WERI-Rb-1 (cell line): ENCODE results near the gene FRZB.
"Not testable (repeated sequence)": the region's sequence is repeated elsewhere in the genome, so short reads cannot be mapped to it uniquely, and the experiment has no call there.

Source experiments
- DNase-seq: peaks from one replicate; pipeline ENCODE4 v3.0.0-alpha.2; 2020
- H3K27ac ChIP-seq: fragments of 250-450 bp; sonication (Bioruptor Pico); 2 replicates; pipeline ENCODE4 v1.5.1; 2020; ENCODE audit warnings: mild to moderate bottlenecking, moderate library complexity
- H3K27me3 ChIP-seq: fragments of 250-450 bp; sonication (Bioruptor Pico); 2 replicates; pipeline ENCODE4 v1.5.1; 2021; ENCODE audit warnings: mild to moderate bottlenecking, low read depth, moderate library complexity; ENCODE audit not compliant: insufficient read depth, severe bottlenecking
- H3K36me3 ChIP-seq: fragments of 250-450 bp; sonication (Bioruptor Pico); 2 replicates; pipeline ENCODE4 v1.5.1; 2020; ENCODE audit warnings: mild to moderate bottlenecking, moderate library complexity
- H3K4me3 ChIP-seq: 2 replicates; pipeline ENCODE4 v1.5.1; 2011; ENCODE audit warnings: low read depth, mild to moderate bottlenecking, control low read depth, low read length
- H3K9me3 ChIP-seq: fragments of 250-450 bp; sonication (Bioruptor Pico); 2 replicates; pipeline ENCODE4 v1.5.1; 2021; ENCODE audit warnings: mild to moderate bottlenecking, moderate library complexity; ENCODE audit not compliant: severe bottlenecking
- CTCF ChIP-seq: IDR thresholded peaks from 2 replicates; pipeline ENCODE4 v1.5.1; 2011; ENCODE audit warnings: low read depth, mild to moderate bottlenecking, control low read depth, inconsistent platforms, low read length

FRZB gene

GRCh38 chr2:182894174-182894573, 27.7 kb upstream of the FRZB start:
- Histone ChIP-seq H3K9me3 (no peaks in the 10 kb centered on the region), H3K4me3 (no peak overlapping the region), H3K27me3 (no peaks in the 10 kb centered on the region), H3K27ac (no peak overlapping the region), H3K36me3 (no peaks in the 10 kb centered on the region)
- no peak for TF ChIP-seq CTCF
- DNase-seq = no peak

GRCh38 chr2:182893666-182894065, 27.2 kb upstream of the FRZB start:
- Histone ChIP-seq H3K9me3 (no peaks in the 10 kb centered on the region), H3K36me3 (no peaks in the 10 kb centered on the region), H3K27me3 (no peaks in the 10 kb centered on the region), H3K27ac (no peak overlapping the region), H3K4me3 (no peak overlapping the region)
- no peak for DNase-seq
- TF ChIP-seq CTCF = no peak

DNA sequence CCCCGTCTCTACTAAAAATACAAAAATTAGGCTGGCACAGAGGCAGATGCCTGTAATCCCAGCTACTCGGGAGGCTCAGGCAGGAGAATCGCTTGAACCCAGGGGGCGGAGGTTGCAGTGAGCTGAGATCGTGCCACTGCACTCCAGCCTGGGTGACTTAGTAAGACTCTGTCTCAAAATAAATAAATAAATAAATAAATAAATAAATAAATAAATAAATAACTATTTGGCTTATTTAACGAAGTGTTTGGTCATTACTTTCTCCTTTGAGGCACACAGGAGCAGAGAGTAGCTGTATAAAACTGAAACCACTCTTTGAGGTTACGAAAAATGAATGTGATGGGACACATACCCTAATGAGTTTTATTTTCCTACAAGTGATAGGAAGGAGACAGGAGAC, 26.6 kb upstream of the FRZB start:
- DNase-seq, H3K9me3 ChIP-seq, H3K4me3 ChIP-seq, H3K27ac ChIP-seq, H3K27me3 ChIP-seq, H3K36me3 ChIP-seq: not testable (repeated sequence)

DNA sequence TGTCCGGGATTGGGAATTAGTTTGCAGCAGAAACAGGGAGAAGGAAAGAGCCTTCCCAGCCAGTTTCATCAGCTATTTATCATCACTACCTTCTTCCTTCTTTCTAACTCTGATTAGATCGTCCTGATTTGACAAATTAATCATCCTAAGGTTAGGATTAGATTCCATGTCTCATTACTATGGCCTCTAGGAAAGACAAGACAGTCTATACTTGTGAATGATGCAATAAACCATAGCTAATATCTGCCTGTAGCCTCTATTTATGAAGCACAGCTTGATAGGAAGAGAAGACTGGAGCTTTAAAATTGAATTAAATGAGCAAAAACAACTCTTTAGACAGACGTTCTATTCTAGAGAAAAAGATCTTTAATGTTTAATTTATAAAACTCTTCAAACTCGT, 25.2 kb upstream of the FRZB start:
- Histone ChIP-seq H3K4me3 (no peak overlapping the region), H3K27me3 (no peaks in the 10 kb centered on the region), H3K27ac (no peak overlapping the region), H3K36me3 (no peaks in the 10 kb centered on the region), H3K9me3 (no peaks in the 10 kb centered on the region)
- TF ChIP-seq CTCF = no peak
- no peak for DNase-seq

DNA sequence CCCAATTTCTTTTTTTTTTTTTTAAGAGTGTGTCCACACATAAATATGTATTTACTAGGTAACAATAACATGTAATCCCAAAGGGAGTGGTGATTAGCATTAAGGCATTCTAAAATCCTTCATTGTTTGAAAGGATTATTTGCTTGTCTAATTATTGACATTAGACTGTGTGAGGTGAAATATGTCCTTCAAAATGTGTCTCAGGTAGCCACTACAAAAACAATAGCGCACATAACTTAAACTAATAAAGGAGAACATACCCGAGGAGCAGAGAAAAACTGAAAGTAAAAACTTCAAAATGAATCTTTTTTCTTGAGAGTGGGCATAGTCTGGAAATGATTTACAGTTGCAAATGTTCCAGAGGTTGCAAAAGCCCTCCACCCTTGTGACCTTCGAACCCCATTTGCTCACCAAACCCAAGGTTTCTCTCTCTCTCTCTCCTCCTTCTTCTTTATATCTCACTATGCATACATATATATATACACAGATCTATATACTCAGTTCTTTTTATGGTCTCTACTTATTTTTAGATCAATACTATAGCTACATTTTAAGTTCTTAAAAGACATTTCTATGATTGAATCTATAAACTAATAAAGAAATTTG, 24.4 kb upstream of the FRZB start:
- no peaks in the 10 kb centered on the region for H3K9me3 ChIP-seq
- no peak overlapping the region for H3K27ac ChIP-seq
- DNase-seq = no peak
- no peaks in the 10 kb centered on the region for H3K27me3 ChIP-seq
- H3K4me3 ChIP-seq = no peak overlapping the region
- TF ChIP-seq CTCF = no peak
- H3K36me3 ChIP-seq = no peaks in the 10 kb centered on the region

- no peak overlapping the region for H3K27ac ChIP-seq
- no peak for DNase-seq
- no peaks in the 10 kb centered on the region for H3K36me3 ChIP-seq
- TF ChIP-seq CTCF = no peak
- H3K27me3 ChIP-seq = no peaks in the 10 kb centered on the region
- no peak overlapping the region for H3K4me3 ChIP-seq
- H3K9me3 ChIP-seq = no peaks in the 10 kb centered on the region
Measured at GRCh38 chr2:182890305-182890704, 23.9 kb upstream of the FRZB start.
